HCT116 (cell line): ENCODE data around the gene XRCC3. TPM values are rescaled to one million over a fixed set of nuclear protein-coding genes. Genes with fewer than 3 reads are reported as not detected.

Source experiments
- ATAC-seq: fragments of 200-7000 bp; cut with Tn5 transposase; 2 replicates; pipeline ENCODE4 v1.9.1; 2020; ENCODE audit warnings: mild to moderate bottlenecking, moderate library complexity
- BruUV-seq: library from RNA; stranded (reverse); fragments of 400-500 nt; replicated peaks from 2 replicates; lab custom pipeline; 2021; lab: Mats Ljungman, UMichigan
- CTCF ChIA-PET: fragments of 300-600 bp; sonication (Branson Sonifier 250); formaldehyde crosslinking; loops from one replicate; lab custom pipeline; 2021; ENCODE audit warnings: antibody characterized with exemption; lab: Charles Lee
- POLR2A ChIA-PET: fragments of 300-600, 350-600 bp; sonication (Branson Sonifier 250); formaldehyde crosslinking; loops from one replicate; lab custom pipeline; 2021; ENCODE audit warnings: antibody characterized with exemption; lab: Charles Lee
- RAD21 ChIA-PET, 2 experiments: fragments of 300-600 bp; sonication (Branson Sonifier 250); formaldehyde crosslinking; loops; one replicate each; lab custom pipeline; 2023; ENCODE audit warnings: low total read pairs in 2 of 2; ENCODE audit not compliant: uncharacterized antibody in 2 of 2, unreplicated experiment in 2 of 2, low non-redundant PET in 1 of 2; lab: Charles Lee
- DNase-seq: peaks from one replicate; pipeline ENCODE4 v3.0.0-alpha.2; 2010; ENCODE audit warnings: low read depth, low spot score
- H2AFZ ChIP-seq: fragments of 200-600 bp; shearing (Covaris generic), sonication (generic); 2 replicates; pipeline ENCODE4 v1.6.1; 2017; ENCODE audit warnings: low read depth, mixed run types, mixed read lengths, antibody characterized with exemption, low read length; ENCODE audit not compliant: poor library complexity, severe bottlenecking
- H3K27ac ChIP-seq: 2 replicates; pipeline ENCODE4 v1.5.1; 2012; ENCODE audit warnings: low read depth, low read length
- H3K27me3 ChIP-seq: fragments of 200-600 bp; sonication (generic); 2 replicates; pipeline ENCODE4 v1.6.1; 2016; ENCODE audit warnings: mixed run types, low read length, mixed read lengths; ENCODE audit not compliant: insufficient read depth
- H3K36me3 ChIP-seq, 2 experiments: fragments of 200-500 bp in 1 of 2; fragments of 200-600 bp in 1 of 2; sonication (Bioruptor generic) in 1 of 2; sonication (generic) in 1 of 2; 2 replicates each; pipeline versions ENCODE4 v1.5.1 to v1.6.1; 2014 to 2016; ENCODE audit warnings: low read length in 2 of 2, inconsistent platforms in 1 of 2, mixed read lengths in 1 of 2, mixed run types in 1 of 2; ENCODE audit not compliant: insufficient read depth in 2 of 2, control insufficient read depth in 1 of 2
- H3K4me1 ChIP-seq, 2 experiments: fragments of 200-600 bp in 1 of 2; sonication (generic) in 1 of 2; 2 replicates each; pipeline versions ENCODE4 v1.5.1 to v1.6.1; 2012 to 2017; ENCODE audit warnings: low read length in 2 of 2, inconsistent platforms in 1 of 2, mild to moderate bottlenecking in 1 of 2, mixed read lengths in 1 of 2, mixed run types in 1 of 2, moderate library complexity in 1 of 2; ENCODE audit not compliant: insufficient read depth in 2 of 2, control insufficient read depth in 1 of 2
- H3K4me2 ChIP-seq: fragments of 200-600 bp; sonication (generic); 2 replicates; pipeline ENCODE4 v1.6.1; 2017; ENCODE audit warnings: mixed run types, low read length, mixed read lengths
- H3K4me3 ChIP-seq, 2 experiments: fragments of 200-600 bp in 1 of 2; sonication (generic) in 1 of 2; replicated peaks in 1 of 2; 2 replicates each; pipeline ENCODE4 v1.5.1; 2011 to 2016; ENCODE audit warnings: low read length in 2 of 2, control low read depth in 1 of 2, low read depth in 1 of 2, mild to moderate bottlenecking in 1 of 2, mixed read lengths in 1 of 2, mixed run types in 1 of 2
- H3K79me2 ChIP-seq: fragments of 200-600 bp; sonication (generic); 2 replicates; pipeline ENCODE4 v1.6.1; 2017; ENCODE audit warnings: mild to moderate bottlenecking, mixed run types, low read length, moderate library complexity, mixed read lengths; ENCODE audit not compliant: insufficient read depth
- H3K9ac ChIP-seq: fragments of 200-600 bp; sonication (generic); 2 replicates; pipeline ENCODE4 v1.6.1; 2016; ENCODE audit warnings: low read length, mixed read lengths
- H3K9me2 ChIP-seq: fragments of 200-600 bp; sonication (generic), shearing (Covaris generic); 2 replicates; pipeline ENCODE4 v1.6.1; 2017; ENCODE audit warnings: mixed run types, mild to moderate bottlenecking, moderate library complexity; ENCODE audit not compliant: insufficient read depth
- H3K9me3 ChIP-seq, 2 experiments: fragments of 200-500 bp in 1 of 2; fragments of 200-600 bp in 1 of 2; sonication (Bioruptor generic) in 1 of 2; sonication (generic) in 1 of 2; 2 replicates each; pipeline ENCODE4 v1.6.1; 2014 to 2017; ENCODE audit warnings: low read length in 2 of 2, mixed read lengths in 2 of 2, inconsistent platforms in 1 of 2, low read depth in 1 of 2, mild to moderate bottlenecking in 1 of 2, mixed run types in 1 of 2, moderate library complexity in 1 of 2; ENCODE audit not compliant: control insufficient read depth in 1 of 2, insufficient read depth in 1 of 2
- H4K20me1 ChIP-seq: fragments of 200-600 bp; sonication (generic), shearing (Covaris generic); 2 replicates; pipeline ENCODE4 v1.6.1; 2017; ENCODE audit warnings: mixed run types, mild to moderate bottlenecking, moderate library complexity; ENCODE audit not compliant: insufficient read depth
- ATF3 ChIP-seq: IDR thresholded peaks from 2 replicates; pipeline ENCODE4 v1.6.1; 2012
- CBX3 ChIP-seq: IDR thresholded peaks from 2 replicates; pipeline ENCODE4 v1.6.1; 2012; ENCODE audit warnings: low read depth
- CEBPB ChIP-seq: IDR thresholded peaks from 2 replicates; pipeline ENCODE4 v1.6.1; 2012; ENCODE audit warnings: low read depth
- EGR1 ChIP-seq: IDR thresholded peaks from 2 replicates; pipeline ENCODE4 v1.6.1; 2012; ENCODE audit warnings: low read depth
- EZH2 ChIP-seq: fragments of 200-600 bp; sonication (generic); IDR thresholded peaks from 2 replicates; pipeline ENCODE4 v1.6.1; 2017; ENCODE audit warnings: antibody characterized with exemption, mixed run types
- FOSL1 ChIP-seq: IDR thresholded peaks from 2 replicates; pipeline ENCODE4 v1.6.1; 2012; ENCODE audit warnings: low read depth
- JUND ChIP-seq: IDR thresholded peaks from 2 replicates; pipeline ENCODE4 v1.6.1; 2012
- POLR2AphosphoS5 ChIP-seq: IDR thresholded peaks from 2 replicates; pipeline ENCODE4 v1.6.1; 2011; ENCODE audit warnings: mild to moderate bottlenecking, low read depth, low read length, moderate library complexity
- RAD21 ChIP-seq: IDR thresholded peaks from 2 replicates; pipeline ENCODE4 v1.6.1; 2012; ENCODE audit warnings: low read depth, mild to moderate bottlenecking
- REST ChIP-seq: IDR thresholded peaks from 2 replicates; pipeline ENCODE4 v1.6.1; 2012; ENCODE audit warnings: low read depth
- YY1 ChIP-seq: IDR thresholded peaks from 2 replicates; pipeline ENCODE4 v1.6.1; 2011; ENCODE audit warnings: low read length, low read depth, moderate library complexity, mild to moderate bottlenecking; ENCODE audit not compliant: insufficient replicate concordance; ENCODE audit errors: extremely low read depth
- ZFX ChIP-seq: fragments of 450-650 bp; IDR thresholded peaks from 2 replicates; pipeline ENCODE4 v1.6.1; 2017
- ZNF274 ChIP-seq: fragments of 200-500 bp; sonication (Bioruptor generic); IDR thresholded peaks from 2 replicates; pipeline ENCODE4 v1.6.1; 2014; ENCODE audit warnings: mild to moderate bottlenecking, low read depth, low read length, inconsistent platforms
- intact Hi-C: fragments of 100-400 bp; cut with micrococcal nuclease; formaldehyde crosslinking; loops from 2 replicates; pipeline ENCODE4 v1.10.0; 2022
- total RNA-seq: library from RNA; stranded (reverse); gene quantifications from one replicate; pipeline ENCODE4 v1.2.1, GENCODE V29; 2021; ENCODE audit not compliant: unreplicated experiment

The XRCC3 gene
- total RNA-seq, 1 experiment from 2014 or later: 48.7 TPM

GRCh38 chr14:103741876-103742275 is 26.6 kb upstream of the XRCC3 start:
- no peak for ATAC-seq
- no TSS peak for BruUV-seq
- TF ChIP-seq CEBPB: no peak
- Histone ChIP-seq H3K9ac (no peak overlapping the region), H3K27ac (no peak overlapping the region), H3K9me3 (no peaks in the 10 kb centered on the region), H4K20me1 (no peaks in the 10 kb centered on the region), H2AFZ (no peak overlapping the region), H3K4me1 (no peaks in the 10 kb centered on the region), H3K9me2 (no peaks in the 10 kb centered on the region), H3K4me2 (no peak overlapping the region), H3K79me2 (no peaks in the 10 kb centered on the region), H3K4me3 (no peak overlapping the region), H3K27me3 (no peaks in the 10 kb centered on the region), H3K36me3 (peaks cover 0 to 3% of the 10 kb centered on the region in 2 experiments; a peak in 2 of 4 replicates)
- intact Hi-C loops: no loop called here
- no peak for DNase-seq
- RAD21 ChIA-PET: no interaction called here
- CTCF ChIA-PET: no interaction called here
- POLR2A ChIA-PET: no interaction called here

GRCh38 chr14:103740991-103741689 is 25.9 kb upstream of the XRCC3 start:
- DNase-seq (no peak), ATAC-seq (no peak)
- Histone ChIP-seq H3K9me2 (no peaks in the 10 kb centered on the region), H3K36me3 (peaks cover 0 to 3% of the 10 kb centered on the region in 2 experiments; a peak in 2 of 4 replicates), H4K20me1 (no peaks in the 10 kb centered on the region), H3K4me3 (no peak overlapping the region), H3K9ac (no peak overlapping the region), H3K4me1 (no peaks in the 10 kb centered on the region), H3K27me3 (no peaks in the 10 kb centered on the region), H3K79me2 (no peaks in the 10 kb centered on the region), H2AFZ (no peak overlapping the region), H3K27ac (no peak overlapping the region), H3K4me2 (no peak overlapping the region), H3K9me3 (no peaks in the 10 kb centered on the region)
- intact Hi-C loops: no loop called here
- no TSS peak for BruUV-seq
- ChIA-PET POLR2A (no interaction called here), CTCF (no interaction called here), RAD21 (no interaction called here)
- TF ChIP-seq JUND: no peak
- TF ChIP-seq POLR2AphosphoS5: no peak
- TF ChIP-seq ZFX: no peak
- no peak for TF ChIP-seq ZNF274
- TF ChIP-seq REST: no peak
- TF ChIP-seq ATF3: no peak
- TF ChIP-seq CBX3: no peak
- TF ChIP-seq RAD21: no peak
- no peak for TF ChIP-seq YY1
- TF ChIP-seq EGR1: no peak
- no peak for TF ChIP-seq EZH2
- no peak for TF ChIP-seq FOSL1
